OCI-LY7 (cell line): Measurements from ENCODE around the gene DEPDC1. TPM values are rescaled to one million over a fixed set of nuclear protein-coding genes. Genes with fewer than 3 reads are reported as not detected.

Experiments
- BruUV-seq: library from RNA; stranded (reverse); fragments of 400-500 nt; replicated peaks from 2 replicates; lab custom pipeline; 2021; lab: Mats Ljungman, UMichigan
- CTCF ChIA-PET: fragments of 300-600 bp; sonication (Branson Sonifier 250); formaldehyde crosslinking; loops from one replicate; lab custom pipeline; 2022; ENCODE audit warnings: antibody characterized with exemption; ENCODE audit not compliant: unreplicated experiment; lab: Charles Lee
- POLR2A ChIA-PET: fragments of 300-600 bp; sonication (Branson Sonifier 250); formaldehyde crosslinking; loops from one replicate; lab custom pipeline; 2022; ENCODE audit warnings: antibody characterized with exemption; lab: Charles Lee
- DNase-seq: peaks from one replicate; pipeline ENCODE4 v3.0.0-alpha.2; 2015; ENCODE audit warnings: low spot score
- H2AFZ ChIP-seq: fragments of 200-600 bp; sonication (generic), shearing (Covaris generic); 2 replicates; pipeline ENCODE4 v1.6.1; 2014; ENCODE audit warnings: mild to moderate bottlenecking, antibody characterized with exemption, low read length, moderate library complexity
- H3K27ac ChIP-seq: fragments of 200-600 bp; sonication (generic); 2 replicates; pipeline ENCODE4 v1.5.1; 2014; ENCODE audit warnings: mixed run types, low read depth, mild to moderate bottlenecking, moderate library complexity, low read length, inconsistent platforms; ENCODE audit not compliant: poor library complexity, severe bottlenecking
- H3K36me3 ChIP-seq: fragments of 200-600 bp; sonication (generic); 2 replicates; pipeline ENCODE4 v1.6.1; 2014; ENCODE audit warnings: mild to moderate bottlenecking, antibody characterized with exemption, low read length, moderate library complexity, mixed read lengths; ENCODE audit not compliant: insufficient read depth
- H3K4me1 ChIP-seq: fragments of 200-600 bp; sonication (generic); 2 replicates; pipeline ENCODE4 v1.5.1; 2014; ENCODE audit warnings: mild to moderate bottlenecking, low read length; ENCODE audit not compliant: insufficient read depth, poor library complexity, severe bottlenecking
- H3K4me2 ChIP-seq: fragments of 200-600 bp; sonication (generic); 2 replicates; pipeline ENCODE4 v1.6.1; 2014; ENCODE audit warnings: mild to moderate bottlenecking, low read length
- H3K4me3 ChIP-seq: fragments of 200-600 bp; sonication (generic); 2 replicates; pipeline ENCODE4 v1.5.1; 2014; ENCODE audit warnings: mild to moderate bottlenecking, low read depth, low read length; ENCODE audit not compliant: poor library complexity, severe bottlenecking
- H3K79me2 ChIP-seq: fragments of 200-600 bp; sonication (generic); 2 replicates; pipeline ENCODE4 v1.6.1; 2016; ENCODE audit warnings: low read depth, mild to moderate bottlenecking, low read length, moderate library complexity, mixed read lengths; ENCODE audit not compliant: insufficient read depth
- H3K9me2 ChIP-seq: fragments of 200-600 bp; sonication (generic); 2 replicates; pipeline ENCODE4 v1.6.1; 2016; ENCODE audit warnings: mild to moderate bottlenecking, low read length, mixed read lengths; ENCODE audit not compliant: insufficient read depth
- H3K9me3 ChIP-seq: fragments of 200-600 bp; sonication (generic); 2 replicates; pipeline ENCODE4 v1.6.1; 2014; ENCODE audit warnings: mild to moderate bottlenecking, mixed run types, low read length, mixed read lengths
- H4K20me1 ChIP-seq: fragments of 200-600 bp; sonication (generic); 2 replicates; pipeline ENCODE4 v1.6.1; 2014; ENCODE audit warnings: mild to moderate bottlenecking, antibody characterized with exemption, low read length, moderate library complexity, mixed read lengths; ENCODE audit not compliant: insufficient read depth
- CTCF ChIP-seq: fragments of 200-600 bp; sonication (generic); conservative IDR thresholded peaks from 2 replicates; pipeline ENCODE4 v1.5.1; 2014; ENCODE audit warnings: mild to moderate bottlenecking, antibody characterized with exemption, low read length, moderate library complexity, mixed read lengths
- EZH2phosphoT487 ChIP-seq: fragments of 200-600 bp; sonication (generic); IDR thresholded peaks from 2 replicates; pipeline ENCODE4 v1.6.1; 2018; ENCODE audit warnings: low read depth, borderline replicate concordance, mild to moderate bottlenecking, mixed run types, antibody characterized with exemption, low read length, moderate library complexity, mixed read lengths
- intact Hi-C: fragments of 100-400 bp; cut with micrococcal nuclease; formaldehyde crosslinking; loops from one replicate; pipeline ENCODE4 v1.10.0; 2022; ENCODE audit not compliant: unreplicated experiment
- total RNA-seq, 2 experiments: library from RNA; depleted of rRNA in 1 of 2; stranded (reverse); fragments of >200 nt in 1 of 2; shearing (Covaris generic) in 1 of 2; gene quantifications; 2 replicates each; pipeline ENCODE4 v1.2.3, GENCODE V29; 2014 to 2022

The DEPDC1 gene
- total RNA-seq, 2 experiments from 2014 or later: 20.6 to 45.7 TPM

GRCh38 chr1:68449901-68450300 lies 47.0 kb downstream of the DEPDC1 start, which contains the start of gene RPE65:
Gene RPE65, minus strand, starts transcription at chr1:68449954. Its CDS starts 49 bp downstream, at chr1:68449905.
- no TSS peak for BruUV-seq
- Histone ChIP-seq H3K9me2 (no peaks in the 10 kb centered on the region), H3K27ac (no peak within 1 kb of the TSS), H3K4me2 (no peak within 1 kb of the TSS), H3K9me3 (no peaks in the 10 kb centered on the region), H4K20me1 (no peaks in the 10 kb centered on the region), H3K4me3 (no peak within 1 kb of the TSS), H3K4me1 (no peaks in the 10 kb centered on the region), H3K79me2 (no peaks in the 10 kb centered on the region), H3K36me3 (no peaks in the 10 kb centered on the region), H2AFZ (no peak within 1 kb of the TSS)
- ChIA-PET CTCF (no interaction called here), POLR2A (interaction anchor here (1.3 kb wide), 1 partner anchor 92 kb away, joined by 3 read pairs; no protein-coding TSS in a partner anchor)
- TF ChIP-seq CTCF: no peak
- TF ChIP-seq EZH2phosphoT487: no peak
- intact Hi-C loops: no loop called here
- DNase-seq: no peak

GRCh38 chr1:68448365-68448764 lies 48.5 kb downstream of the DEPDC1 start:
- H3K4me2 ChIP-seq: no peak overlapping the region
- H3K27ac ChIP-seq: no peak overlapping the region
- no peak overlapping the region for H3K4me3 ChIP-seq
- TF ChIP-seq EZH2phosphoT487: no peak
- DNase-seq: no peak
- ChIA-PET CTCF (no interaction called here), POLR2A (interaction anchor here (1.4 kb wide), 1 partner anchor 10 kb away, joined by 3 read pairs; no protein-coding TSS in a partner anchor)
- no peaks in the 10 kb centered on the region for H3K4me1 ChIP-seq
- intact Hi-C loops: no loop called here
- H3K9me2 ChIP-seq: no peaks in the 10 kb centered on the region
- H4K20me1 ChIP-seq: no peaks in the 10 kb centered on the region
- H3K79me2 ChIP-seq: no peaks in the 10 kb centered on the region
- no peak overlapping the region for H2AFZ ChIP-seq
- BruUV-seq: no TSS peak
- no peaks in the 10 kb centered on the region for H3K36me3 ChIP-seq
- H3K9me3 ChIP-seq: no peaks in the 10 kb centered on the region

- Histone ChIP-seq H4K20me1 (no peaks in the 10 kb centered on the region), H3K9me3 (no peaks in the 10 kb centered on the region), H3K9me2 (no peaks in the 10 kb centered on the region), H3K4me3 (no peak overlapping the region), H3K4me1 (no peaks in the 10 kb centered on the region), H3K27ac (no peak overlapping the region), H2AFZ (no peak overlapping the region), H3K36me3 (no peaks in the 10 kb centered on the region), H3K79me2 (no peaks in the 10 kb centered on the region), H3K4me2 (no peak overlapping the region)
- no TSS peak for BruUV-seq
- CTCF ChIA-PET: no interaction called here
- POLR2A ChIA-PET: interaction anchor here (0.5 kb wide), 1 partner anchor 561 kb away, joined by 3 read pairs; no protein-coding TSS in a partner anchor
- no peak for TF ChIP-seq EZH2phosphoT487
- TF ChIP-seq CTCF: no peak
- intact Hi-C loops: no loop called here
- no peak for DNase-seq
Observed at GRCh38 chr1:68445709-68446108, 51.2 kb downstream of the DEPDC1 start.
